ENCODE data around the gene SH3TC1. TPM values are rescaled to one million over a fixed set of nuclear protein-coding genes. Genes with fewer than 3 reads are reported as not detected.
A peak's percentile ranks its signal among the peaks of the same experiment; 100 is the strongest.

The SH3TC1 gene
- total RNA-seq, 1 donor from 2014 or later: 1.2 TPM

DNA sequence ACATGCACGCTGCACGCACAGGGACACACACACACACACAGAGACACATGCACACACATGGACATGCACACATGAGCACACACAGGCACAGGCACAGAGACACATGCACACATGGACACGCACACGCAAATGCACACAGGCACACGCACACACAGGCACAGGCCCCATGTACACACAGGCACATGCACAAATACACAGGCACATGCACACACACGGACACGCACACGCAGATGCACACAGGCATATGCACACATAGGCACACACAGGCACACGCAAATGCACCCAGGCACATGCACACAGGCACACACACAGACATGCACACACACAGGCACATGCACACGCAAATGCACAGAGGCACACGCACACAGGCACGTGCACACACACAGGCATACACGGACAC lies 40.1 kb downstream of the SH3TC1 start:
- TF ChIP-seq, protein P1, sequence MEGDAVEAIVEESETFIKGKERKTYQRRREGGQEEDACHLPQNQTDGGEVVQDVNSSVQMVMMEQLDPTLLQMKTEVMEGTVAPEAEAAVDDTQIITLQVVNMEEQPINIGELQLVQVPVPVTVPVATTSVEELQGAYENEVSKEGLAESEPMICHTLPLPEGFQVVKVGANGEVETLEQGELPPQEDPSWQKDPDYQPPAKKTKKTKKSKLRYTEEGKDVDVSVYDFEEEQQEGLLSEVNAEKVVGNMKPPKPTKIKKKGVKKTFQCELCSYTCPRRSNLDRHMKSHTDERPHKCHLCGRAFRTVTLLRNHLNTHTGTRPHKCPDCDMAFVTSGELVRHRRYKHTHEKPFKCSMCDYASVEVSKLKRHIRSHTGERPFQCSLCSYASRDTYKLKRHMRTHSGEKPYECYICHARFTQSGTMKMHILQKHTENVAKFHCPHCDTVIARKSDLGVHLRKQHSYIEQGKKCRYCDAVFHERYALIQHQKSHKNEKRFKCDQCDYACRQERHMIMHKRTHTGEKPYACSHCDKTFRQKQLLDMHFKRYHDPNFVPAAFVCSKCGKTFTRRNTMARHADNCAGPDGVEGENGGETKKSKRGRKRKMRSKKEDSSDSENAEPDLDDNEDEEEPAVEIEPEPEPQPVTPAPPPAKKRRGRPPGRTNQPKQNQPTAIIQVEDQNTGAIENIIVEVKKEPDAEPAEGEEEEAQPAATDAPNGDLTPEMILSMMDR (IDR thresholded peaks at IDR 0.05): no peak
- no peak overlapping the region for H3K27ac Mint-ChIP-seq (ENCODE audit: unreplicated experiment)
- DNase-seq (ENCODE audit: low spot score): no peak
- no peaks in the 10 kb centered on the region for H3K9me3 Mint-ChIP-seq (ENCODE audit: low read depth)
- H3K4me1 Mint-ChIP-seq (ENCODE audit: low read depth): peaks cover 4% of the 10 kb centered on the region
- no peaks in the 10 kb centered on the region for H3K36me3 Mint-ChIP-seq (ENCODE audit: low read depth)
- H3K4me3 Mint-ChIP-seq (ENCODE audit: unreplicated experiment): no peak overlapping the region
- no peaks in the 10 kb centered on the region for H3K27me3 Mint-ChIP-seq (ENCODE audit: low read depth)

DNA sequence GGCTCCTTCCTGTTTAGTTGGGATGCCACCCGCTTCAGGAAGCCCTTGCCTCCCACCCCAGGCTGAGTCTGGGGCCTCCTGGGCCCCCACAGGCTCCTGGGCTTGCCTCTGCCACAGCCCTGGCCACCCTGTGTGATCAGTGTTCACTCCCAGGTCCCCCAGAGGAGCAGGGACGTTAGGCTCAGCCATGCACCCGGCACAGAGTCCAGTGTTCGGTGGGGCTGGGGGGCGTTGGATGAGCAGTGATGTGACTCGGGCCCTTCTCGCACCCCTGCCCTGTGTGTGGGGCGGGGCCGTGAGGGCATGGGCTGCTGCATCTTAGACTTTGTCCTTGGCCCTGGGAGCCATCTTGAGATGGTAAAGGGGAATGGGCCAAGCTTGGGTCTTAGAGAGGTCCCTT lies 40.6 kb downstream of the SH3TC1 start:
- no peaks in the 10 kb centered on the region for H3K27me3 Mint-ChIP-seq (ENCODE audit: low read depth)
- no peaks in the 10 kb centered on the region for H3K9me3 Mint-ChIP-seq (ENCODE audit: low read depth)
- no peak overlapping the region for H3K27ac Mint-ChIP-seq (ENCODE audit: unreplicated experiment)
- H3K4me3 Mint-ChIP-seq (ENCODE audit: unreplicated experiment): no peak overlapping the region
- no peaks in the 10 kb centered on the region for H3K36me3 Mint-ChIP-seq (ENCODE audit: low read depth)
- DNase-seq (ENCODE audit: low spot score): peak; percentile 86
- TF ChIP-seq, protein P1 (IDR thresholded peaks at IDR 0.05): no peak
- peaks cover 4% of the 10 kb centered on the region for H3K4me1 Mint-ChIP-seq (ENCODE audit: low read depth)

DNA sequence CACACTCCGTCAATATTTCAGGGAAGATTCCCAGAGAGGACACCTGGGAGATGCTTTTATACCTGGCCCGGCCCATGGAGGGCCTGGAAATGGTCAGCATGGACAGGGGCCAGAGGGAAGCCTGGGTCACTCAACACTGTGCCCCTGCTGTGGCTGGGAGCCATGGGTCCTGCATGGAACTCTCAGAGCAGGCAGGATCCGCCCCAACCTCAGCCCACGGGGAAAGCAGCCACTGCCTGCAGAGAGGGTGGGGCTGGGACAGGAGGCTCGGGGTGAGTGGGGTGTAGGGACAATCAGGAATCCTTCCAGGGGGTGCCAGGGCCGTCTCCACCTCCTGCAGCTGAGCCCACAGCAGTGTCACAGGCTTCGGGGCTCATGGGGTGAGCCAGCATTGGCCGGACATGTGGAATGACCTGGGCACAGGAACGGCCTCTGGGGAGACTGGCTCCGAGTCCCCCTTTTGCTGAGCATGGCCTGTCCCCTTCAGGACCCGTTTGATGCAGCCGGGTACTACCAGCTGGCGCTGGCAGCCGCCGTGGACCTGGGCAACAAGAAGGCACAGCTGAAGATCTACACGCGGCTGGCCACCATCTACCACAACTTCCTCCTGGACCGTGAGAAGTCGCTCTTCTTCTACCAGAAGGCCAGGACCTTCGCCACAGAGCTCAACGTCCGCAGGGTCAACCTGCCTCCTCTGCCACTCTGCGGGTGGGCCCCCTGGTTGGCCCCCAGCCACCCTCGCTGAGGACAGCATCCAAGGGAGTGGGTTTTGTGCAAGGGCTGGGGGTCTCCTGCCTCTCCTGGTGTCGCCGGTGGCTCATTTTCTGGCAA lies 41.3 kb downstream of the SH3TC1 start:
- Mint-ChIP-seq H3K36me3 (ENCODE audit: low read depth) (no peaks in the 10 kb centered on the region), H3K4me1 (ENCODE audit: low read depth) (peaks cover 4% of the 10 kb centered on the region), H3K27me3 (ENCODE audit: low read depth) (no peaks in the 10 kb centered on the region), H3K27ac (ENCODE audit: unreplicated experiment) (no peak overlapping the region), H3K4me3 (ENCODE audit: unreplicated experiment) (no peak overlapping the region), H3K9me3 (ENCODE audit: low read depth) (no peaks in the 10 kb centered on the region)
- TF ChIP-seq, protein P1 (IDR thresholded peaks at IDR 0.05): no peak
- peak; percentile 72 for DNase-seq (ENCODE audit: low spot score)

DNA sequence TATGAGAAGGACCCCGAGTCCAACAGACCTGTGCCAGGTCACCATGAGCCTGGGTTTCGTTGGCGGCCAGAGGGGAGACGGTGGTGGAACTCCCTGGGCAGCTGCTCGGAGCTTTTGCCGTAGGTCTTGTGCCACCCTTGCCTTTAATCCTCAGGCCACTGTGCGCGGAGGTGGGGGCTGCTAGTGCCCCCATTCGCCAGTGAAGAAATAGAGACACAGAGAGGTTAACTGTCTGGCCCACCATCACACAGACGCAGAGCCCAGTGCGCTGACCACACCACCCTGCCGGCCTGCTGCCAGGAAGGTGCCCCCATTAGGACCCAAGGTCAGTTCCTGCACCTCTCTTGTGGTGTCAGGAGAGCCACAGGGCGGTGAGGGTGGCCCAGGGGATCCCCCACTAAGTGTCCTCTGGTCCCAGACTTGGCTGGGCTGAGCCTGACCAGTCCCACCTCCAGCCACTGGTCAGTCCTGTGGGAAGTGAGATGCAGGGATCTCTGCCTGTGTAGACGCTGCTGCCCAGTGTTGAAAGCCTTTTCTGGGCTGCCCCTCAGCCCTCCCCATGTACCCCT lies 42.2 kb downstream of the SH3TC1 start:
- H3K27me3 Mint-ChIP-seq (ENCODE audit: low read depth): no peaks in the 10 kb centered on the region
- no peaks in the 10 kb centered on the region for H3K36me3 Mint-ChIP-seq (ENCODE audit: low read depth)
- H3K9me3 Mint-ChIP-seq (ENCODE audit: low read depth): no peaks in the 10 kb centered on the region
- H3K4me1 Mint-ChIP-seq (ENCODE audit: low read depth): peaks cover 4% of the 10 kb centered on the region
- DNase-seq (ENCODE audit: low spot score): peak; percentile 81
- TF ChIP-seq, protein P1 (IDR thresholded peaks at IDR 0.05): no peak
- no peak overlapping the region for H3K27ac Mint-ChIP-seq (ENCODE audit: unreplicated experiment)
- H3K4me3 Mint-ChIP-seq (ENCODE audit: unreplicated experiment): no peak overlapping the region

DNA sequence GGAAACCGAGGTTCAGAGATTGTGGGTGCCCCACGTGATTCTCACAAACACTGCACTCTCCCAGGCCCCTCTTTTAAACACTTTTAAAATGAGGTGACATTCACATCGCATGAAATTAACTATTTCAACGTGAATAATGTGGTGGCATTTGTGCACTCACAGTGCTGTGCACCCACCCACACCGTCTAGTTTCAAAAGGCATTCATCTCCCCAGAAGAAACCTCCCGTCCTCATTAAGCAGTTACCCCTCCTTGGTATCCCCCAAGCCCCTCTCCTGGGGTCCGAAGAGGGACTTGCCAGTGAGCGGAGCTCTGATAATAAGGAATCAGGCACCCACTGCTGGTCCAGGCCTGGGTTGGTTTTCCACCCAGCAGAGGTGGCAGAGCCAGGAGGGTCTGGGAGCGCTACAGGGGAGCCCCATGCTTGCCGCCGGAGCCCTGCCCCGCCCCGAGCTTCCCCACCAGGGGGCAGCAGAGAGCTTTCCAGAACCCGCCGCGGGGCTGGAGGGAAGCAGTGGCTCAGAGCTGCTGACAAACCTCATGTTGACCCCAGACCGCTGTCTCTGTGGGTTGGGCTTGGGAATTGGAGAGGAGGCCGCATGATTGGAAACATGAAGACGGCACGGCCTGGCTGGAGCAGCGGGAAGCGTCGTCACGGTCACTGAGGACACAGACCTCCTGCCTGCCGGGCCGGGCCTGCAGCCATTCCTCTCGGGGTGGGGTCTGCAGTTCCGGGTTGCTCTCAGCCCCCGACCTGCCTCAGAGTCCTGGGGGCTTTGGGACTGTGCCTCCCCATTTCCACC lies 43.0 kb downstream of the SH3TC1 start:
- peaks cover 4% of the 10 kb centered on the region for H3K4me1 Mint-ChIP-seq (ENCODE audit: low read depth)
- H3K27ac Mint-ChIP-seq (ENCODE audit: unreplicated experiment): no peak overlapping the region
- no peaks in the 10 kb centered on the region for H3K36me3 Mint-ChIP-seq (ENCODE audit: low read depth)

More for the DNA sequence above, 43.0 kb downstream of the SH3TC1 start:
- H3K4me3 Mint-ChIP-seq (ENCODE audit: unreplicated experiment): no peak overlapping the region
- DNase-seq (ENCODE audit: low spot score): no peak
- TF ChIP-seq, protein P1 (IDR thresholded peaks at IDR 0.05): peak; percentile 100
- no peaks in the 10 kb centered on the region for H3K27me3 Mint-ChIP-seq (ENCODE audit: low read depth)
- no peaks in the 10 kb centered on the region for H3K9me3 Mint-ChIP-seq (ENCODE audit: low read depth)

Data from chondrocyte (in vitro differentiated cells).